SK-N-SH treated with all-trans-retinoic acid at 6 μM for 48 hours (cell line): ENCODE results near the gene GREM1.

Source experiments
- ESRRG ChIP-seq: fragments of 250-450 bp; sonication (Bioruptor Pico); IDR thresholded peaks from 2 replicates; pipeline ENCODE4 v1.6.1; 2021; ENCODE audit warnings: mild to moderate bottlenecking
- GLIS3 ChIP-seq: fragments of 250-450 bp; sonication (Bioruptor Pico); IDR thresholded peaks from 2 replicates; pipeline ENCODE4 v1.5.0; 2020; ENCODE audit warnings: mild to moderate bottlenecking, moderate library complexity
- ISL1 ChIP-seq: fragments of 250-450 bp; sonication (Bioruptor Pico); IDR thresholded peaks from 2 replicates; pipeline ENCODE4 v2.1.2; 2022; ENCODE audit warnings: mild to moderate bottlenecking, moderate library complexity
- RARB ChIP-seq: fragments of 250-450 bp; sonication (Bioruptor Pico); IDR thresholded peaks from 2 replicates; pipeline ENCODE4 v1.8.0; 2021; ENCODE audit warnings: mild to moderate bottlenecking, moderate library complexity
- ZFP30 ChIP-seq: fragments of 450-650 bp; formaldehyde crosslinking; IDR thresholded peaks from 2 replicates; pipeline ENCODE4 v1.5.0; 2022; ENCODE audit warnings: mild to moderate bottlenecking, moderate library complexity

DNA sequence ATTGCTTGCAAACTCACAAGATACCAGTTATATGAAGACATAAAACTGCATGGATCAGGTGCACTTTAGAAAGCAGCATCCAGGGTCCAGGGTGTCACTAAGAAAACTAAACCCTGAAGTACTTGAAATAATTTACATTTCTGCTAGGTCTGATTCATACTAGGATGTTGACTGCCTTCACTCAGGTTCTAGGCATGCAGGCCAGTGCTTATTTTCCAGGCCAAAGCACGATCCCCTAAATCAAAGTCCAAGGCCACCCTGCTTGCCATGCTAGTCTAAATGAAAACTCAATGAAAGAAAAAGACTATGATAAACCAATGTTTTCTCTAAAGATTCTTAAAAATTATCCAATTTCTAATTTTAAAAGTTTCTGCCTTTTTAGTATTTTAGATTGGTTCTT lies 49.4 kb downstream of the GREM1 start:
- TF ChIP-seq ZFP30 (CRISPR knock-in tag) (no peak), ESRRG (CRISPR knock-in tag) (no peak), ISL1 (CRISPR knock-in tag) (no peak), RARB (CRISPR knock-in tag) (no peak), GLIS3 (CRISPR knock-in tag) (no peak)
